CMK (cell line): ENCODE results near the gene ST14.
"Not testable (repeated sequence)": the region's sequence is repeated elsewhere in the genome, so short reads cannot be mapped to it uniquely, and the experiment has no call there.

Source experiments
- DNase-seq: peaks from one replicate; pipeline ENCODE4 v3.0.0-alpha.2; 2010; ENCODE audit warnings: low read depth

Gene ST14

GRCh38 chr11:130164221-130164570 lies 4.6 kb downstream of the ST14 start:
- DNase-seq, result no peak

GRCh38 chr11:130165601-130166456 lies 6.2 kb downstream of the ST14 start:
- no peak for DNase-seq

GRCh38 chr11:130166457-130166784 lies 6.8 kb downstream of the ST14 start:
- DNase-seq, result no peak

- DNase-seq, result no peak
Measured at GRCh38 chr11:130167146-130167545, 7.6 kb downstream of the ST14 start.

GRCh38 chr11:130168105-130168504 lies 8.5 kb downstream of the ST14 start:
- no peak for DNase-seq

- no peak for DNase-seq
Measured at GRCh38 chr11:130170345-130170744, 10.8 kb downstream of the ST14 start.

GRCh38 chr11:130171534-130171933 lies 12.0 kb downstream of the ST14 start:
- no peak for DNase-seq

- not testable (repeated sequence) for DNase-seq
Measured at GRCh38 chr11:130172001-130172400, 12.4 kb downstream of the ST14 start.

- no peak for DNase-seq
Measured at GRCh38 chr11:130174642-130175041, 15.1 kb downstream of the ST14 start.

- no peak for DNase-seq
Measured at GRCh38 chr11:130175898-130176297, 16.3 kb downstream of the ST14 start.

GRCh38 chr11:130177782-130178181 lies 18.2 kb downstream of the ST14 start:
- DNase-seq, result no peak

GRCh38 chr11:130178441-130179339 lies 19.1 kb downstream of the ST14 start:
- DNase-seq, result no peak

GRCh38 chr11:130179396-130180306 lies 20.1 kb downstream of the ST14 start:
- no peak for DNase-seq

- DNase-seq, result no peak
Measured at GRCh38 chr11:130180491-130180890, 20.9 kb downstream of the ST14 start.

GRCh38 chr11:130180896-130181294 lies 21.3 kb downstream of the ST14 start:
- no peak for DNase-seq

GRCh38 chr11:130181295-130182272 lies 22.0 kb downstream of the ST14 start:
- DNase-seq, result no peak

GRCh38 chr11:130183878-130184610 lies 24.5 kb downstream of the ST14 start:
- no peak for DNase-seq

GRCh38 chr11:130187096-130187495 lies 27.5 kb downstream of the ST14 start:
- DNase-seq, result no peak

GRCh38 chr11:130188047-130188446 lies 28.5 kb downstream of the ST14 start:
- no peak for DNase-seq
